HCT116 (cell line): ENCODE data around the gene CAMK1D. TPM values are rescaled to one million over a fixed set of nuclear protein-coding genes. Genes with fewer than 3 reads are reported as not detected.

Experiments used
- ATAC-seq: fragments of 200-7000 bp; cut with Tn5 transposase; 2 replicates; pipeline ENCODE4 v1.9.1; 2020; ENCODE audit warnings: mild to moderate bottlenecking, moderate library complexity
- BruUV-seq: library from RNA; stranded (reverse); fragments of 400-500 nt; replicated peaks from 2 replicates; lab custom pipeline; 2021; lab: Mats Ljungman, UMichigan
- CTCF ChIA-PET: fragments of 300-600 bp; sonication (Branson Sonifier 250); formaldehyde crosslinking; loops from one replicate; lab custom pipeline; 2021; ENCODE audit warnings: antibody characterized with exemption; lab: Charles Lee
- POLR2A ChIA-PET: fragments of 300-600, 350-600 bp; sonication (Branson Sonifier 250); formaldehyde crosslinking; loops from one replicate; lab custom pipeline; 2021; ENCODE audit warnings: antibody characterized with exemption; lab: Charles Lee
- RAD21 ChIA-PET, 2 experiments: fragments of 300-600 bp; sonication (Branson Sonifier 250); formaldehyde crosslinking; loops; one replicate each; lab custom pipeline; 2023; ENCODE audit warnings: low total read pairs in 2 of 2; ENCODE audit not compliant: uncharacterized antibody in 2 of 2, unreplicated experiment in 2 of 2, low non-redundant PET in 1 of 2; lab: Charles Lee
- DNase-seq: peaks from one replicate; pipeline ENCODE4 v3.0.0-alpha.2; 2010; ENCODE audit warnings: low read depth, low spot score
- H2AFZ ChIP-seq: fragments of 200-600 bp; shearing (Covaris generic), sonication (generic); 2 replicates; pipeline ENCODE4 v1.6.1; 2017; ENCODE audit warnings: low read depth, mixed run types, mixed read lengths, antibody characterized with exemption, low read length; ENCODE audit not compliant: poor library complexity, severe bottlenecking
- H3K27ac ChIP-seq: 2 replicates; pipeline ENCODE4 v1.5.1; 2012; ENCODE audit warnings: low read depth, low read length
- H3K27me3 ChIP-seq: fragments of 200-600 bp; sonication (generic); 2 replicates; pipeline ENCODE4 v1.6.1; 2016; ENCODE audit warnings: mixed run types, low read length, mixed read lengths; ENCODE audit not compliant: insufficient read depth
- H3K36me3 ChIP-seq, 2 experiments: fragments of 200-500 bp in 1 of 2; fragments of 200-600 bp in 1 of 2; sonication (Bioruptor generic) in 1 of 2; sonication (generic) in 1 of 2; 2 replicates each; pipeline versions ENCODE4 v1.5.1 to v1.6.1; 2014 to 2016; ENCODE audit warnings: low read length in 2 of 2, inconsistent platforms in 1 of 2, mixed read lengths in 1 of 2, mixed run types in 1 of 2; ENCODE audit not compliant: insufficient read depth in 2 of 2, control insufficient read depth in 1 of 2
- H3K4me1 ChIP-seq, 2 experiments: fragments of 200-600 bp in 1 of 2; sonication (generic) in 1 of 2; 2 replicates each; pipeline versions ENCODE4 v1.5.1 to v1.6.1; 2012 to 2017; ENCODE audit warnings: low read length in 2 of 2, inconsistent platforms in 1 of 2, mild to moderate bottlenecking in 1 of 2, mixed read lengths in 1 of 2, mixed run types in 1 of 2, moderate library complexity in 1 of 2; ENCODE audit not compliant: insufficient read depth in 2 of 2, control insufficient read depth in 1 of 2
- H3K4me2 ChIP-seq: fragments of 200-600 bp; sonication (generic); 2 replicates; pipeline ENCODE4 v1.6.1; 2017; ENCODE audit warnings: mixed run types, low read length, mixed read lengths
- H3K4me3 ChIP-seq, 2 experiments: fragments of 200-600 bp in 1 of 2; sonication (generic) in 1 of 2; replicated peaks in 1 of 2; 2 replicates each; pipeline ENCODE4 v1.5.1; 2011 to 2016; ENCODE audit warnings: low read length in 2 of 2, control low read depth in 1 of 2, low read depth in 1 of 2, mild to moderate bottlenecking in 1 of 2, mixed read lengths in 1 of 2, mixed run types in 1 of 2
- H3K79me2 ChIP-seq: fragments of 200-600 bp; sonication (generic); 2 replicates; pipeline ENCODE4 v1.6.1; 2017; ENCODE audit warnings: mild to moderate bottlenecking, mixed run types, low read length, moderate library complexity, mixed read lengths; ENCODE audit not compliant: insufficient read depth
- H3K9ac ChIP-seq: fragments of 200-600 bp; sonication (generic); 2 replicates; pipeline ENCODE4 v1.6.1; 2016; ENCODE audit warnings: low read length, mixed read lengths
- H3K9me2 ChIP-seq: fragments of 200-600 bp; sonication (generic), shearing (Covaris generic); 2 replicates; pipeline ENCODE4 v1.6.1; 2017; ENCODE audit warnings: mixed run types, mild to moderate bottlenecking, moderate library complexity; ENCODE audit not compliant: insufficient read depth
- H3K9me3 ChIP-seq, 2 experiments: fragments of 200-500 bp in 1 of 2; fragments of 200-600 bp in 1 of 2; sonication (Bioruptor generic) in 1 of 2; sonication (generic) in 1 of 2; 2 replicates each; pipeline ENCODE4 v1.6.1; 2014 to 2017; ENCODE audit warnings: low read length in 2 of 2, mixed read lengths in 2 of 2, inconsistent platforms in 1 of 2, low read depth in 1 of 2, mild to moderate bottlenecking in 1 of 2, mixed run types in 1 of 2, moderate library complexity in 1 of 2; ENCODE audit not compliant: control insufficient read depth in 1 of 2, insufficient read depth in 1 of 2
- H4K20me1 ChIP-seq: fragments of 200-600 bp; sonication (generic), shearing (Covaris generic); 2 replicates; pipeline ENCODE4 v1.6.1; 2017; ENCODE audit warnings: mixed run types, mild to moderate bottlenecking, moderate library complexity; ENCODE audit not compliant: insufficient read depth
- CEBPB ChIP-seq: IDR thresholded peaks from 2 replicates; pipeline ENCODE4 v1.6.1; 2012; ENCODE audit warnings: low read depth
- EGR1 ChIP-seq: IDR thresholded peaks from 2 replicates; pipeline ENCODE4 v1.6.1; 2012; ENCODE audit warnings: low read depth
- ELF1 ChIP-seq: IDR thresholded peaks from 2 replicates; pipeline ENCODE4 v1.6.1; 2012; ENCODE audit warnings: low read depth, borderline replicate concordance
- EZH2phosphoT487 ChIP-seq: fragments of 200-600 bp; IDR thresholded peaks from 2 replicates; pipeline ENCODE4 v1.6.1; 2018; ENCODE audit warnings: antibody characterized with exemption, borderline replicate concordance
- JUND ChIP-seq: IDR thresholded peaks from 2 replicates; pipeline ENCODE4 v1.6.1; 2012
- RAD21 ChIP-seq: IDR thresholded peaks from 2 replicates; pipeline ENCODE4 v1.6.1; 2012; ENCODE audit warnings: low read depth, mild to moderate bottlenecking
- SP1 ChIP-seq: IDR thresholded peaks from 2 replicates; pipeline ENCODE4 v1.6.1; 2012; ENCODE audit warnings: low read depth
- YY1 ChIP-seq: IDR thresholded peaks from 2 replicates; pipeline ENCODE4 v1.6.1; 2011; ENCODE audit warnings: low read length, low read depth, moderate library complexity, mild to moderate bottlenecking; ENCODE audit not compliant: insufficient replicate concordance; ENCODE audit errors: extremely low read depth
- intact Hi-C: fragments of 100-400 bp; cut with micrococcal nuclease; formaldehyde crosslinking; loops from 2 replicates; pipeline ENCODE4 v1.10.0; 2022
- total RNA-seq: library from RNA; stranded (reverse); gene quantifications from one replicate; pipeline ENCODE4 v1.2.1, GENCODE V29; 2021; ENCODE audit not compliant: unreplicated experiment
- TF ChIP-seq, protein P1 (sequence below): IDR thresholded peaks from 2 replicates; pipeline ENCODE4 v1.6.1; 2012
- TF ChIP-seq, protein P2 (sequence below), 3 experiments: fragments of 200-600 bp in 1 of 3; sonication (generic) in 1 of 3; IDR thresholded peaks in 2 of 3; conservative IDR thresholded peaks in 1 of 3; 2 replicates each; pipeline ENCODE4 v1.5.1; 2012 to 2017; ENCODE audit warnings: low read depth in 2 of 3, low read length in 2 of 3, antibody characterized with exemption in 1 of 3, borderline replicate concordance in 1 of 3, control low read depth in 1 of 3, mild to moderate bottlenecking in 1 of 3, mixed read lengths in 1 of 3, mixed run types in 1 of 3, moderate library complexity in 1 of 3; ENCODE audit not compliant: insufficient read depth in 1 of 3
- TF ChIP-seq, protein P3 (sequence below): IDR thresholded peaks from 2 replicates; pipeline ENCODE4 v1.6.1; 2012
- TF ChIP-seq, protein P4 (sequence below): IDR thresholded peaks from 2 replicates; pipeline ENCODE4 v1.6.1; 2012; ENCODE audit warnings: low read depth

CAMK1D gene
- total RNA-seq, 1 experiment from 2014 or later: 9.6 TPM

DNA sequence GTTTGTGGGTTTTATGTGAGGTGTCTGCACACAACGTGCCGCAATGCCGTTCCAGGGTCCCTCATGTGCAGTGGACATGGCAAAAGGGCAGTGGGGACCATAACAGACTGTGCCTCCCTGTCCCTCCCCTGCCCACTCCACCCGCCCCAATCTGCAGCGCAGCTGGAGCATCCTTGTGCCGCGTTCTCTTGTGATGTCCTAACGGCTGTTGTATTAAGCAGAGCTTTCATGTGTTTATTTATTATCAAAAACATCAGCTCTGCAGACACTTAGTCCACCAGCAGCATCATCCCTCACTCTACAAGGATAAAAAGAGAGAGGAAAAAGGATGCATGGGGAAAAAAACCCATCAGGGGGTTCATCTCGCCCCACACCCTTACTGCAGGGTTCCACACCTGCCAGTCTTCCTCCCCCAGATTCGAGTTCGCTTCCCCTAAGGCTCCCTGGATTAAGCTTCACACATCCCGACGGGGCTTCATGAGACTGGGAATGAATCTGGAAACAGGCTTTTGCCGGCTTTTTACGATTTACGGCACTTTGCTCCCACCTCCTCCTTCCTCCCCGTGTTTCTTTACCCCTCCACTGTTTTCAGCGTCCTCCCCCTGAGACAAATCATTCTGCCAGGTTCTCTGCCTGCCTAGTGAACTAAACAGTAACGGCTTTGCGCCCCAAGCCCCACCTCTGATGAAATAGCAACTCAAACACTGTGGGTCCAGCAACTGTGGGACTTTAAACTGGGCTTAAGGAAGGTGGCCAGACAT, 301.4 kb downstream of the CAMK1D start:
- intact Hi-C loops: no loop called here

More for the DNA sequence above, 301.4 kb downstream of the CAMK1D start:
- no peak overlapping the region for H3K4me3 ChIP-seq
- no peak overlapping the region for H3K27ac ChIP-seq
- TF ChIP-seq JUND: no peak
- TF ChIP-seq YY1: no peak
- TF ChIP-seq, protein P1, sequence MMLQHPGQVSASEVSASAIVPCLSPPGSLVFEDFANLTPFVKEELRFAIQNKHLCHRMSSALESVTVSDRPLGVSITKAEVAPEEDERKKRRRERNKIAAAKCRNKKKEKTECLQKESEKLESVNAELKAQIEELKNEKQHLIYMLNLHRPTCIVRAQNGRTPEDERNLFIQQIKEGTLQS: no peak
- TF ChIP-seq, protein P2, sequence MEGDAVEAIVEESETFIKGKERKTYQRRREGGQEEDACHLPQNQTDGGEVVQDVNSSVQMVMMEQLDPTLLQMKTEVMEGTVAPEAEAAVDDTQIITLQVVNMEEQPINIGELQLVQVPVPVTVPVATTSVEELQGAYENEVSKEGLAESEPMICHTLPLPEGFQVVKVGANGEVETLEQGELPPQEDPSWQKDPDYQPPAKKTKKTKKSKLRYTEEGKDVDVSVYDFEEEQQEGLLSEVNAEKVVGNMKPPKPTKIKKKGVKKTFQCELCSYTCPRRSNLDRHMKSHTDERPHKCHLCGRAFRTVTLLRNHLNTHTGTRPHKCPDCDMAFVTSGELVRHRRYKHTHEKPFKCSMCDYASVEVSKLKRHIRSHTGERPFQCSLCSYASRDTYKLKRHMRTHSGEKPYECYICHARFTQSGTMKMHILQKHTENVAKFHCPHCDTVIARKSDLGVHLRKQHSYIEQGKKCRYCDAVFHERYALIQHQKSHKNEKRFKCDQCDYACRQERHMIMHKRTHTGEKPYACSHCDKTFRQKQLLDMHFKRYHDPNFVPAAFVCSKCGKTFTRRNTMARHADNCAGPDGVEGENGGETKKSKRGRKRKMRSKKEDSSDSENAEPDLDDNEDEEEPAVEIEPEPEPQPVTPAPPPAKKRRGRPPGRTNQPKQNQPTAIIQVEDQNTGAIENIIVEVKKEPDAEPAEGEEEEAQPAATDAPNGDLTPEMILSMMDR (IDR thresholded peaks at IDR 0.05 in 2 of 3, conservative IDR thresholded peaks at IDR 0.05 in 1 of 3; ENCODE audit: borderline replicate concordance in 1 of 3, insufficient read depth in 1 of 3, low read depth in 2 of 3, low read length in 2 of 3): no peak
- TF ChIP-seq, protein P3, sequence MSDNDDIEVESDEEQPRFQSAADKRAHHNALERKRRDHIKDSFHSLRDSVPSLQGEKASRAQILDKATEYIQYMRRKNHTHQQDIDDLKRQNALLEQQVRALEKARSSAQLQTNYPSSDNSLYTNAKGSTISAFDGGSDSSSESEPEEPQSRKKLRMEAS: no peak
- TF ChIP-seq, protein P4, sequence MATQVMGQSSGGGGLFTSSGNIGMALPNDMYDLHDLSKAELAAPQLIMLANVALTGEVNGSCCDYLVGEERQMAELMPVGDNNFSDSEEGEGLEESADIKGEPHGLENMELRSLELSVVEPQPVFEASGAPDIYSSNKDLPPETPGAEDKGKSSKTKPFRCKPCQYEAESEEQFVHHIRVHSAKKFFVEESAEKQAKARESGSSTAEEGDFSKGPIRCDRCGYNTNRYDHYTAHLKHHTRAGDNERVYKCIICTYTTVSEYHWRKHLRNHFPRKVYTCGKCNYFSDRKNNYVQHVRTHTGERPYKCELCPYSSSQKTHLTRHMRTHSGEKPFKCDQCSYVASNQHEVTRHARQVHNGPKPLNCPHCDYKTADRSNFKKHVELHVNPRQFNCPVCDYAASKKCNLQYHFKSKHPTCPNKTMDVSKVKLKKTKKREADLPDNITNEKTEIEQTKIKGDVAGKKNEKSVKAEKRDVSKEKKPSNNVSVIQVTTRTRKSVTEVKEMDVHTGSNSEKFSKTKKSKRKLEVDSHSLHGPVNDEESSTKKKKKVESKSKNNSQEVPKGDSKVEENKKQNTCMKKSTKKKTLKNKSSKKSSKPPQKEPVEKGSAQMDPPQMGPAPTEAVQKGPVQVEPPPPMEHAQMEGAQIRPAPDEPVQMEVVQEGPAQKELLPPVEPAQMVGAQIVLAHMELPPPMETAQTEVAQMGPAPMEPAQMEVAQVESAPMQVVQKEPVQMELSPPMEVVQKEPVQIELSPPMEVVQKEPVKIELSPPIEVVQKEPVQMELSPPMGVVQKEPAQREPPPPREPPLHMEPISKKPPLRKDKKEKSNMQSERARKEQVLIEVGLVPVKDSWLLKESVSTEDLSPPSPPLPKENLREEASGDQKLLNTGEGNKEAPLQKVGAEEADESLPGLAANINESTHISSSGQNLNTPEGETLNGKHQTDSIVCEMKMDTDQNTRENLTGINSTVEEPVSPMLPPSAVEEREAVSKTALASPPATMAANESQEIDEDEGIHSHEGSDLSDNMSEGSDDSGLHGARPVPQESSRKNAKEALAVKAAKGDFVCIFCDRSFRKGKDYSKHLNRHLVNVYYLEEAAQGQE: no peak
- no peak for TF ChIP-seq RAD21
- no peak for TF ChIP-seq CEBPB
- TF ChIP-seq EZH2phosphoT487: no peak
- no peak for TF ChIP-seq SP1
- no peak for TF ChIP-seq ELF1
- TF ChIP-seq EGR1: no peak
- TF ChIP-seq, all 23 proteins: peak for 0
- DNase-seq (no peak), ATAC-seq (no peak)
- H3K4me1 ChIP-seq: no peaks in the 10 kb centered on the region
- CTCF ChIA-PET: no interaction called here
- H3K27me3 ChIP-seq: no peaks in the 10 kb centered on the region
- no peaks in the 10 kb centered on the region for H3K79me2 ChIP-seq
- H2AFZ ChIP-seq: no peak overlapping the region
- no peaks in the 10 kb centered on the region for H3K36me3 ChIP-seq
- H3K9ac ChIP-seq: no peak overlapping the region
- no peaks in the 10 kb centered on the region for H3K9me3 ChIP-seq
- RAD21 ChIA-PET: no interaction called here
- no peaks in the 10 kb centered on the region for H3K9me2 ChIP-seq
- no peak overlapping the region for H3K4me2 ChIP-seq
- POLR2A ChIA-PET: no interaction called here
- H4K20me1 ChIP-seq: no peaks in the 10 kb centered on the region
- no TSS peak for BruUV-seq
